GM18873 (cell line): ENCODE data around the gene LRRK2.
"Not testable (repeated sequence)": the region's sequence is repeated elsewhere in the genome, so short reads cannot be mapped to it uniquely, and the experiment has no call there.

Experiments used
- ATAC-seq: cut with Tn5 transposase; IDR thresholded peaks from one replicate; pipeline ENCODE4 v1.9.1; 2021; ENCODE audit warnings: mild to moderate bottlenecking, moderate library complexity, moderate number of reproducible peaks; ENCODE audit not compliant: unreplicated experiment, low FRiP score

Gene LRRK2

DNA sequence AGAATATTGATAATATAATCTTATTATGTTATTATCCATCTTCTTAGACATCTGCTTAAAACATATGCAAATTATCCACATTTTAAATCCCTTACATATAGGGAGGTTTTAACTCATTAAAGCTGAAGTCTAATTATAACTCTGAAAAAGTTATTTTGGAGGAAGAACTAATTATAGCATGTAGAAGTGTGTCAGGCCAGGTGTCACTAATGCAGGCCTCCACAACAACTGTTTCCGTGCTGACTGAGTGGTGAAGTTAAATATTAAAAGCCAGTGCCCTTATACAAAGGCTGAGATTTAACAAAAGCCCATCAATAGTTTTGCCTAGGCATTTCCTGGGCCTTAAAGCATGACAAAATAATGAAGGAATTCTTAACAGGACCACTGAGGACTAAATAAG, 157.4 kb downstream of the LRRK2 start:
- peak; percentile 93 for ATAC-seq

DNA sequence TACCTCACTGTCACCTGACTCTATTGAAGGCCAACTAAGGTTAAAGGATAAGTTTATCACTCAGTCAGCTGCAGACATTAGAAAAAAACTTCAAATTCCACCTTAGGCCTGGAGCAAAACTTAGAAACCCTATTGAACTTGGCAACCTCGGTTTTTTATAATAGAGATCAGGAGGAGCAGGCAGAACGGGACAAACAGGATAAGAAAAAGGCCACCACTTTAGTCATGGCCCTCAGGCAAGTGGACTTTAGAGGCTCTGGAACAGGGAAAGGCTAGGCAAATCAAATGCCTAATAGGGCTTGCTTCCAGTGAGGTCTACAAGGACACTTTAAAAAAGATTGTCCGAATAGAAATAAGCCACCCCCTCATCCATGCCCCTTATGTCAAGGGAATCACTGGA, 162.5 kb downstream of the LRRK2 start:
- ATAC-seq, result not testable (repeated sequence)

DNA sequence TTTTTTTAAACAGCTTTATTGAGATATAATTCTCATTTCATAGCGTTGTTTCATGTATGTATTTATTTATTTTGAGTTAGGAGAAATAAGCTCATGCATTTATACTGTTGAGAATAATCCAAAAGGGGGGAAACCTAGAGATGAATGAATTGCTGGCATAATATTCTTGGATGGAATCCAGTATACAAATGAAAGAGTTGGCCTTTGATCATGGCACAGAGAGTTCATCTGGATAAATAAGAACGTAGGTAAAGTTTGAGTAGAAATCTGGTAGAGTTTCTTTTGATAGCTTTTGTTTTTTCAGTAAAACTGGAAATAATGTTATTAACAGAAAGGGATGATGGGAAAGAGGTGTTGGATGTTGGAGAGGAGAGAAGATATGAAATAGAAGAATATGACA, 166.2 kb downstream of the LRRK2 start:
- no peak for ATAC-seq

DNA sequence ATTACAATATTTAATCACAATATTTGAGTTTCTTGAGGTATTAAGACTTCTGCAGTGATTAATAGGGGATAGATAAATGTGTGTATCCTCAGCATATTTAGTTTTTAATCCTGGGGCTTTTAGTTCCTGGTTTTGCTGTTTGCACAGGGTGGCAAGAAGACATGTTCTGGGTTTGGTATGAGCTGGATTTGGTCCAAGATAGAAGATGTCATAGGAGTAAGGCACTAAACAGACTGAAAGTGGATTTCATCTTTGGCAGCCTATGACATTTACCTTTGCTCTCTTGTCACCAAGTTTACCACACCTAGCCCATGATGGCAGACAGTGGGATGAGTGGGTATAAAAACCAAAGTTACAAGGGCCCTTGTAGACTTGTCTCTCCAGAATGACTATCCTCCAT, 168.2 kb downstream of the LRRK2 start:
- ATAC-seq, result no peak

DNA sequence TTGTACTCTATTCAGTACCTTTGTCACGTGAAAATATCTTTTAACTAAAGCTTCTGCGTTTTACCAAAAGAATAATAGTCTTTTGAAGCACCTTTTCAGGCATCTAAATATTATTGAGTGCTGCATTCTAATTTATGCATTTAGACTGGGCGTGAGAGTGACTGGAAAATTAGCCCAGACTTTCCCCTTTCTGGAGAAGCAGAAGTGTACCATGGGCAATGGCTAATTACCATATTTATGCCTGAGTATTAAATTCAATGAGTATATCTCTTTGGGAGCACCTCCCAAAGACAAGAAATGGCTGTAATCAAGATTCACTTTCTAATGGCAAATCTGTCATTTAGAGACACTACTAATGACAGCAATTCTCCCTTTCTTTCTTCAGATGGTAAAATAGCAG, 174.9 kb downstream of the LRRK2 start:
- no peak for ATAC-seq

DNA sequence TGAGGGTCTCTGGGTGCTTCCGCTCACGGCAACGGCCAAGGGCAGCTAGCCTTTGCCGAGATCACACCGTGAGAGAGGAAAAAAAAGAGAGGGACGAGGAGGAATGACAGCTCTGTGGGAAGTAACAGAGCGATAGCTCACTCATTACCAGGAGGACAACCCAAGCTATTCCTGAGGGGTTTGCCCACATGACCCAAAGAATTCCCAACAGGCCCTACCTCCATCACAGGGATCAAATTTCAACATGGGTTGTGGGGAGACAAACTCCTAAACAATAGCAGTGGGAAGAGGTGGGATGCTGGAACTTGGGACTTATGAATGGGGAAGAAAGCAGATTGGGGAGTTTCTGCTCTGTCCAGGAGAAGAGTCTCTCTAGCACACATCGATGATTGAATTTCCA, 180.6 kb downstream of the LRRK2 start:
- ATAC-seq, result no peak
